ENCODE results near the gene GATM. TPM values are rescaled to one million over a fixed set of nuclear protein-coding genes. Genes with fewer than 3 reads are reported as not detected.

GATM gene
- total and polyA plus RNA-seq, 2 of the 8 experiments (the other 6 are each of a cell fraction or from before 2014, with no cell fraction given) = 10.2 to 15.1 TPM

- Histone ChIP-seq H3K18ac (ENCODE audit: extremely low read depth, low read length) (no peak overlapping the region), H3K36me3 (ENCODE audit: control insufficient read depth in 2 of 4, insufficient read depth in 4 of 4, low read length in 3 of 4) (no peaks in the 10 kb centered on the region), H3K4me1 (replicated peaks in 1 of 4; ENCODE audit: control insufficient read depth in 3 of 4, insufficient read depth in 4 of 4, low read length in 3 of 4) (no peaks in the 10 kb centered on the region), H3K56ac (replicated peaks; ENCODE audit: insufficient read length, low read depth, low read length) (no peak overlapping the region), H4K5ac (ENCODE audit: insufficient read length, low read depth, low read length) (no peak overlapping the region), H2BK12ac (ENCODE audit: low read depth, low read length) (no peak overlapping the region), H3K9me3 (ENCODE audit: insufficient read depth in 2 of 2, low read depth in 1 of 2, low read length in 1 of 2) (no peaks in the 10 kb centered on the region), H3K27me3 (replicated peaks in 1 of 4; ENCODE audit: control insufficient read depth in 3 of 4, extremely low read depth in 1 of 4, insufficient read depth in 3 of 4, low read length in 3 of 4) (no peaks in the 10 kb centered on the region), H2BK5ac (ENCODE audit: low read depth, low read length) (no peak overlapping the region), H4K91ac (replicated peaks; ENCODE audit: insufficient read length, low read length) (no peak overlapping the region), H3K23ac (ENCODE audit: insufficient read length) (no peak overlapping the region), H2AFZ (ENCODE audit: low read length) (no peak overlapping the region), H3K4me2 (ENCODE audit: insufficient read depth in 1 of 2, low read depth in 2 of 2, low read length in 2 of 2) (no peak overlapping the region), H2BK15ac (ENCODE audit: low read length) (no peak overlapping the region), H3K79me2 (ENCODE audit: control insufficient read depth in 1 of 2, insufficient read depth in 2 of 2, low read length in 2 of 2) (no peaks in the 10 kb centered on the region), H4K20me1 (replicated peaks in 1 of 2; ENCODE audit: control insufficient read depth in 1 of 2, insufficient read depth in 2 of 2, low read length in 2 of 2) (no peaks in the 10 kb centered on the region), H2BK120ac (replicated peaks; ENCODE audit: low read depth, low read length) (no peak overlapping the region), H3K27ac (ENCODE audit: low read depth, low read length) (no peak overlapping the region), H2BK20ac (ENCODE audit: low read length) (no peak overlapping the region), H4K8ac (ENCODE audit: extremely low read depth, insufficient read depth, low read length) (no peak overlapping the region), H3K23me2 (ENCODE audit: low read depth, low read length) (no peaks in the 10 kb centered on the region), H3K14ac (ENCODE audit: insufficient read length) (no peak overlapping the region), H3K4me3 (ENCODE audit: extremely low read depth in 1 of 4, insufficient read depth in 2 of 4, low read depth in 3 of 4, low read length in 4 of 4) (no peak overlapping the region), H2AK5ac (ENCODE audit: low read depth, low read length) (no peak overlapping the region), H3K79me1 (ENCODE audit: low read depth, low read length) (no peaks in the 10 kb centered on the region), H3K9ac (replicated peaks in 1 of 4; ENCODE audit: extremely low read depth in 1 of 4, low read depth in 3 of 4, low read length in 3 of 4) (no peak overlapping the region), H3K4ac (replicated peaks; ENCODE audit: insufficient read length, low read depth, low read length) (no peak overlapping the region)
- ChIA-PET CTCF (ENCODE audit: partially characterized antibody) (interaction anchor here (1.1 kb wide), 1 partner anchor 14 kb away, joined by 3 read pairs; no protein-coding TSS in a partner anchor), POLR2A (ENCODE audit: partially characterized antibody) (no interaction called here)
- no peak for DNase-seq (ENCODE audit: low read depth in 1 of 2, low spot score in 2 of 2)
- WGBS, 2 experiments (ENCODE audit: extremely low coverage in 1 of 2, insufficient coverage in 1 of 2, insufficient read length in 1 of 2, insufficient replicate concordance in 2 of 2, low coverage in 1 of 2, low lambda C conversion rate in 2 of 2, missing lambda C conversion rate in 1 of 2) = 100% methylated on average over 1 of the region's 1 CpG; no CpG with 5 or more reads in 1 of the 2 experiments
- no peak for FAIRE-seq
- TF ChIP-seq CREB1 (IDR thresholded peaks at IDR 0.05) (no peak), CBX8 (IDR thresholded peaks at IDR 0.05; ENCODE audit: borderline replicate concordance, low read depth, low read length) (no peak), SIX5 (IDR thresholded peaks at IDR 0.05; ENCODE audit: low read depth, low read length) (no peak), YY1 (IDR thresholded peaks at IDR 0.05; ENCODE audit: low read depth, low read length) (no peak), CTCF (IDR thresholded peaks at IDR 0.05; ENCODE audit: control extremely low read depth in 1 of 3, insufficient read depth in 1 of 3, low read depth in 1 of 3, low read length in 3 of 3) (no peak), ATF2 (IDR thresholded peaks at IDR 0.05; ENCODE audit: low read length) (no peak), TEAD4 (IDR thresholded peaks at IDR 0.05; ENCODE audit: low read depth, low read length) (no peak), CBX5 (IDR thresholded peaks at IDR 0.05; ENCODE audit: low read depth, low read length) (no peak), E2F6 (IDR thresholded peaks at IDR 0.05) (no peak), BACH1 (IDR thresholded peaks at IDR 0.05; ENCODE audit: low read length) (no peak), SP1 (IDR thresholded peaks at IDR 0.05; ENCODE audit: low read depth, low read length) (no peak)
Measured at GRCh38 chr15:45337224-45337623, 41.1 kb downstream of the GATM start.

Measured in H1 (cell line).